Stimulated activated CD4-positive, alpha-beta T cell treated with anti-CD3 and anti-CD28 coated beads, Interleukin-12 subunit alpha, Interleukin-12 subunit beta, amount 100 ng/mL, for 48 hours (primary cell): ENCODE results near the gene MOCOS.
A peak's percentile ranks its signal among the peaks of the same experiment; 100 is the strongest.
"Not testable (repeated sequence)": the region's sequence is repeated elsewhere in the genome, so short reads cannot be mapped to it uniquely, and the experiment has no call there.

ENCODE experiments used
- DNase-seq, 3 donors: peaks; one replicate each; pipeline ENCODE4 v3.0.0-alpha.2; 2020; ENCODE audit warnings: low read depth in 2 of 3, low spot score in 1 of 3

The MOCOS gene

GRCh38 chr18:36187193-36187825 is at the start of gene MOCOS:
Gene MOCOS (plus strand): TSS chr18:36187497. CDS start chr18:36187540, 43 bp downstream.
- peak in 1 of 3 donors; percentile 35 for DNase-seq

DNA sequence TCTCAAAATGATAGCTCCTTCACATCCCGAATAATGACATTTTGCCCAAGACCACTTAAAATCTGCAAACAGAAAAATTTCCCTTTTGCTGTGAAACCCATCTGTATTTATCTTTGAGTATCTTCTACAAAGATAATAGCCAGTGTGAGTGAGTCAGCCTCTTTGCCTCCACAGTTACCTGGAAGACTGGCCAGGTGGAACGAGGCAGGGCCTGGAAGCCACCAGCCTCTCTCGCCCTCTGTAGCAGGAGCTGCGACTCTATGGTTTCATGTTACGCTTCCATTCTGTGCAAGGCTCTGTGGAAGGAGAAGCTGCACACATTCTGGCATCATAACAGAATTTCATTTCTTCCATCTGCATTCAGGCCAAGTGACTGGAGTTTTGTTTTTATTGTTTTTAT is 48.1 kb upstream of the MOCOS start:
- no peak for DNase-seq

DNA sequence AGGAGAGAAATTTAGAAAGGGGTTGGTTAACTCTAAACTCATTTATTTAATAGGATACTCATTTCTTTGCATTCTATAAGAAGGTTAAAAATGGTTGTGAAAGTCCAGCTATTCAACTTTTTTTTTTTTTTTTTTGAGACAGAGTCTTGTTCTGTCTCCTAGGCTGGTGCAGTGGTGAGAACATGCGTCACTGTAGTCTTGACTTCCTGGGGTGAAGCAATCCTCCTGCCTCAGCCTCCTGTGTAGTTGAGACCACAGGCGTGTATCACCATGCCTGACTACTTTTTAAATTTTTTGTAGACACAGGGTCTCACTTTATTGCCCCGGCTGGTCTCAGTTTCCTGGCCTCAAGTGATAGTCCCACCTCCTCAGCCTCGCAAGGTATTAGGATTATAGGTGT is 45.7 kb upstream of the MOCOS start:
- DNase-seq: no peak

DNA sequence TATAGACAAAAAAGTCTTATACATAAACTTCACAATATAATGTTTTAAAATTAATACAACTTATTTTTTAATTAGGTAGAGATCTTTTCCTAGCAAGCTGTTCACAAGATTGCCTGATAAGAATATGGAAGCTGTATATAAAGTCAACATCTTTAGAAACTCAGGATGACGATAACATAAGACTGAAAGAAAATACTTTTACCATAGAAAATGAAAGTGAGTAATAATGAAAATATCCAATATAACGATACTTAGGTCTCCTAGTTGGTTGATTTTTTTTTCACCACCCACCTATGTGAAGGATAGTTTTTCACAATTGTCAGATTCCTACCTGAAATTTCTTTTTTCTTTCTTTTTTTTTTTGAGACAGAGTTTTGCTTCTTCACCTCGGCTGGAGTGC is 44.5 kb upstream of the MOCOS start:
- DNase-seq: no peak

DNA sequence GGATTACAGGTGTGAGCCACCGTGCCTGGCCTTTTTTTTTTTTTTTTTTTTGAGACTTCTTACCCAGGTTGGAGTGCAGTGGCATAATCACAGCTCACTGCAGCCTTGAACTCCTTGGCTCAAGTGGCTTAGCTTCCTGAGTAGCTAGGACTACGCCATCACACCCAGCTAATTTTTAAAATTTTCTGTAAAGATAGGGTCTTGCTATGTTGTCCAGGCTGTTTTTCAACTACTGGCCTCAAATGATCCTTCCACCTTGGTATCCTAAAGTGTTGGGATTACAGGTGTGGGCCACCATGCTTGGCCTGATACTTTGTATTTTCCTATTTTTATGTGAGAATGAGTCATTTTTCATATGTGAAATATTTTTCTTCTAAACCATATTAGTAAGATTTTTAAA is 43.9 kb upstream of the MOCOS start:
- no peak for DNase-seq

- no peak for DNase-seq
These were observed 37.6 kb upstream of the MOCOS start for GRCh38 chr18:36149514-36150289.

DNA sequence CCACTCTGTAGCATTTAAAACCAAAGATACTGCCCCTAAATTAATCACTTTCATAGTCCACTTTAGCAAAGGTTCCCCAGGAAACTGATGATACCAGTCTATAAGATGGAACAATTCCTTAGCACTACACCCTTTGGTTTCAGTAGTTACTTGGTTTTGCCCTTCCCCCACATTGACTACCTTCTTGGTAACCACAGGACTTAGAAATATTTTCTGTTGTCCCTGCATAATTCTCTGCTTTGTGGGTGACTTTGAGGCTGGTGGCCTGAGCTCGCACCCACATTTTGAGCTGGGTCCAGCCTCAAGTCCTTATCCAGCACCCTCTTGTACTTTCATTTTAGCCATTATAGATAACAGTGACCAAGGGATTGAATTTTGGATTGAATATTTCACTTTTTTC is 34.5 kb upstream of the MOCOS start:
- no peak for DNase-seq

GRCh38 chr18:36153203-36153602 is 34.1 kb upstream of the MOCOS start:
- no peak for DNase-seq

DNA sequence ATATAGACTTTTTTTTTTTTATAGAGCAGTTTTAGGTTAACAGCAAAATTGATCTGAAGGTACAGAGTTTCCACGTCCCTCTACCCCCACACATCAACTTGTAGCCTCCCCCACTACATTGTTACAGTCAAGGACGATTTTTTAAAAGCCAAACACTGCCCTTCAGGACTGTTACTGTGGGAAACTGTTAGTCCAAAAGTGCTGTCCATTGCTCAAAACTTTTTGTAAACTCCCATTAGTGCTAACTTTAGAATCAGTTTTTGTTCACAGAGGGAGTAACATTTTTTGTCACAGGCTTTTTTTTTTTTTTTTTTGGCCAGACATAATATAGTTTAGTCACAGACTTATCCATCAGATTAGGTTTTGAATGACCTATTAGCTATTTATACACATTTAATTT is 33.5 kb upstream of the MOCOS start:
- DNase-seq: no peak

- no peak for DNase-seq
These were observed 31.2 kb upstream of the MOCOS start for GRCh38 chr18:36155851-36156757.

- no peak for DNase-seq
These were observed 29.9 kb upstream of the MOCOS start for GRCh38 chr18:36157441-36157840.

GRCh38 chr18:36158266-36158867 is 28.9 kb upstream of the MOCOS start:
- no peak for DNase-seq

GRCh38 chr18:36160959-36161371 is 26.3 kb upstream of the MOCOS start:
- DNase-seq: no peak

- DNase-seq: no peak
These were observed 24.3 kb upstream of the MOCOS start for GRCh38 chr18:36162981-36163380.

GRCh38 chr18:36167692-36168218 is 19.5 kb upstream of the MOCOS start:
- DNase-seq: no peak

- DNase-seq: not testable (repeated sequence)
These were observed 19.0 kb upstream of the MOCOS start for GRCh38 chr18:36168296-36168695.

DNA sequence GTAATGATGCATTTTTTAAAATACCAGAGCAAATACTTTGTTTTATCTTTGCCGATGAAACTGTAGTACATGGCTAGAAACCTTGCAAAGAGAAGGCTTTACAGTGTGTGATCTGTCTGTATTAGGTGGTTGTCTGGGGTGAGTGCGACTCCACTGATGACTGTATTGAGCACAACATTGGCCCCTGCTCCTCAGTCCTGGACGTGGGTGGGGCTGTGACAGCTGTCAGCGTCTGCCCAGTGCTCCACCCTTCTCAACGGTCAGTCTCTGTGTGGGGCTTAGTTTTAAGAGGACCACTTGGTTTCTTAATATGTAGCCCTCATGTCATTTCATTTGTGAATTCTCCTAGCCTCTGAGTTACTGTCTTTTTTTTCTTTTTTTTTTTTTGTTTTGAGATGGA is 17.4 kb upstream of the MOCOS start:
- DNase-seq: no peak

DNA sequence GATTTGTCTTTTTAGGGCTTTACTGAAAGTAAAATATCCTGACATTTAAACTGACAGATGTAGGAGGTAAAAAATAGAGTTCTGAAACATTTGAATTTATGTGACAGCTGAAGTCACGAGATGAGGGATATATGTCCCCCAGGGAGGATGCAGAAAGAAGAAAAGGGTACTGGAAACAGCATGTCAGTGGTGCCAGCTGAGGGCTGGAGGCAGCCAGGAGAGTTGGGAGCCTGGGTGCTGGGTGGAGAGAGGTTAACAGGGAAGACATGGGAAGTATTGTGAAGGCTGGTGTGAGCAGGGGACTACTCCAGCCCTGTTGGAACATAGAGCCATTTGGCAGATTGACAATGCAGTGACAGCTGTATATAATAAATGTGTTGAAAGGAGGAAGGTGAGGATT is 11.8 kb upstream of the MOCOS start:
- DNase-seq: no peak

GRCh38 chr18:36176177-36176584 is 11.1 kb upstream of the MOCOS start:
- DNase-seq: no peak

DNA sequence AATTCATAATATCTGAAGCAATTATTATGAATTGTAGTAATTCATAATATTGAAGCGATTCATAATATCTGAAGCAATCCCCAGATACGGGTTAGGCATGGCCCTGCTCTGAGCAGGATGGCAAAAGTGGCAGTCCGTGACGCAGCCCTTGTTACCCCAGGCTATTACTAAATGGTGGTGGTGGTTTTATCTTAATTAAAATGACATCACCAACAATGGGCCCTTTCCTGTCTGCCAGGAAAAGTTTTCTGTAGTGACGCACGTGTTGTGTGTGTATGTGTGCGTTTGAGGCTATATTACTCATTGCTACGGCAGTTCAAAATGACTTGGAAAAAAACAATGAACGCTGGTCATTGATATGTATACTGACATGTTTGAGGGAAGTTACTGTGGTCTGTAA is 10.6 kb upstream of the MOCOS start:
- DNase-seq: no peak

DNA sequence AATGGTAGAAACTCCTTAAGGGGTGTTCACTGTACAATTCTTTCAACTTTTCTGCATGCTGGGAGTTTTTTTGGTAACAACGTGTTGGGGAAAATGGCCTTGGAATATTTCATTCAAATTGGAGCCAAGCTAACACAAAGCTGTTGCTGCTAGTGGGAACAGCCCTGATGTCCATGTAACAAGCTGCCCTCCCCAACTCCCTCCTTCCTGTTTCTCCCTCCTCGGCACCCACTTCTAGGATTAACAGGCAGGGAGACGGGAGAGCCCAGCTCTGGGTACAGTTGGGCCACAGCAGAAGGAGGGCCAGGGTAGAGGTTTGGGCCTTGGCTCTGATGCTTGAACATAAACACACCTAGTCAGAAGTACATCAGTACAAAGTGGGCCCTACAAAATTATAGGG is 9.4 kb upstream of the MOCOS start:
- DNase-seq: no peak
